K562 (cell line): ENCODE measurements around the gene CRIP1. TPM values are rescaled to one million over a fixed set of nuclear protein-coding genes. Genes with fewer than 3 reads are reported as not detected.
A peak's percentile ranks its signal among the peaks of the same experiment; 100 is the strongest.

ENCODE experiments used
- BCOR ChIP-seq: fragments of 450-650 bp; IDR thresholded peaks from 2 replicates; pipeline ENCODE4 v1.6.1; 2016
- DMBX1 ChIP-seq: fragments of 250-450 bp; sonication (Bioruptor Pico); IDR thresholded peaks from 2 replicates; pipeline ENCODE4 v1.8.0; 2022; ENCODE audit warnings: inconsistent platforms, mild to moderate bottlenecking, moderate library complexity, borderline replicate concordance
- ETV1 ChIP-seq: fragments of 450-650 bp; conservative IDR thresholded peaks from 2 replicates; pipeline ENCODE4 v1.6.1; 2016; ENCODE audit warnings: missing genetic modification characterization, control low read depth, low read depth, missing compliant biosample characterization
- GATA2 ChIP-seq: sonication (generic); formaldehyde crosslinking; IDR thresholded peaks from 2 replicates; pipeline ENCODE4 v1.4.0; 2020; ENCODE audit warnings: mild to moderate bottlenecking, missing genetic modification reagents
- HEY1 ChIP-seq: fragments of 250-450 bp; sonication (Bioruptor Pico); IDR thresholded peaks from 2 replicates; pipeline ENCODE4 v1.5.0; 2020; ENCODE audit warnings: mild to moderate bottlenecking, moderate library complexity, borderline replicate concordance
- HMG20A ChIP-seq: fragments of 450-650 bp; formaldehyde crosslinking; conservative IDR thresholded peaks from 2 replicates; pipeline ENCODE4 v1.4.0; 2020; ENCODE audit warnings: mild to moderate bottlenecking, mixed read lengths
- KLF10 ChIP-seq: fragments of 250-450 bp; sonication (Bioruptor Pico); IDR thresholded peaks from 2 replicates; pipeline ENCODE4 v1.6.1; 2021; ENCODE audit warnings: matching md5 sums
- NONO ChIP-seq, 2 experiments: fragments of 200-400 bp in 1 of 2; fragments of 450-650 bp in 1 of 2; formaldehyde crosslinking in 1 of 2; IDR thresholded peaks; 2 replicates each; pipeline ENCODE4 v1.6.1; 2017; ENCODE audit warnings: low read depth in 2 of 2, mild to moderate bottlenecking in 2 of 2, moderate library complexity in 2 of 2, low read length in 1 of 2
- NR4A1 ChIP-seq, 2 experiments: fragments of 250-450 bp in 1 of 2; fragments of 450-650 bp in 1 of 2; sonication (Bioruptor Pico) in 1 of 2; IDR thresholded peaks; 2 replicates each; pipeline versions ENCODE4 v1.4.0 to v1.6.1; 2016 to 2020; ENCODE audit warnings: mild to moderate bottlenecking in 2 of 2, missing compliant biosample characterization in 1 of 2, missing genetic modification characterization in 1 of 2, moderate library complexity in 1 of 2
- OTX1 ChIP-seq: fragments of 450-650 bp; formaldehyde crosslinking; IDR thresholded peaks from 2 replicates; pipeline ENCODE4 v1.4.0; 2022; ENCODE audit warnings: mild to moderate bottlenecking
- RFX5 ChIP-seq: IDR thresholded peaks from 2 replicates; pipeline ENCODE4 v1.6.1; 2011; ENCODE audit warnings: low read depth, mild to moderate bottlenecking, improper control_type of control experiment, low read length
- SAP30 ChIP-seq: fragments of 200-600 bp; sonication (generic); IDR thresholded peaks from 2 replicates; pipeline ENCODE4 v1.6.1; 2012; ENCODE audit warnings: borderline replicate concordance, low read depth, mild to moderate bottlenecking, moderate library complexity, low read length, control low read depth, inconsistent platforms; ENCODE audit not compliant: insufficient read depth, poor library complexity, severe bottlenecking
- SIN3B ChIP-seq: fragments of 450-650 bp; IDR thresholded peaks from 2 replicates; pipeline ENCODE4 v1.6.1; 2017; ENCODE audit warnings: low read depth, mild to moderate bottlenecking, moderate library complexity
- SIX5 ChIP-seq, 2 experiments: IDR thresholded peaks; 2 replicates each; pipeline ENCODE4 v1.6.1; 2011; ENCODE audit warnings: low read length in 2 of 2, borderline replicate concordance in 1 of 2, low read depth in 1 of 2, mild to moderate bottlenecking in 1 of 2, moderate library complexity in 1 of 2; ENCODE audit not compliant: insufficient read depth in 1 of 2
- SMARCE1 ChIP-seq: fragments of 450-650 bp; IDR thresholded peaks from 2 replicates; pipeline ENCODE4 v1.7.1; 2016; ENCODE audit warnings: mild to moderate bottlenecking
- SUPT5H ChIP-seq: fragments of 450-650 bp; IDR thresholded peaks from 2 replicates; pipeline ENCODE4 v1.6.1; 2016
- TRIM28 ChIP-seq: fragments of 450-650 bp; IDR thresholded peaks from 2 replicates; pipeline ENCODE4 v1.6.1; 2017
- ZNF212 ChIP-seq: fragments of 450-650 bp; formaldehyde crosslinking; IDR thresholded peaks from 2 replicates; pipeline ENCODE4 v1.4.0; 2020; ENCODE audit warnings: mild to moderate bottlenecking
- ZNF253 ChIP-seq: fragments of 250-450 bp; sonication (Bioruptor Pico); conservative IDR thresholded peaks from 2 replicates; pipeline ENCODE4 v1.6.1; 2021; ENCODE audit warnings: mild to moderate bottlenecking
- ZNF780A ChIP-seq: fragments of 250-450 bp; sonication (Bioruptor Pico); IDR thresholded peaks from 2 replicates; pipeline ENCODE4 v1.5.0; 2021; ENCODE audit warnings: mild to moderate bottlenecking
- ZNF785 ChIP-seq: fragments of 250-450 bp; sonication (Bioruptor Pico); IDR thresholded peaks from 2 replicates; pipeline ENCODE4 v1.4.0; 2020; ENCODE audit warnings: mild to moderate bottlenecking
- polyA plus RNA-seq, 8 experiments: library from polyadenylated mRNA; depleted of rRNA in 4 of 8; stranded (reverse) in 5 of 8; unstranded in 3 of 8; fragments of >200 nt; fragmentation: Nextera tagmentation in 2 of 8; fragmentation: Illumina TruSeq in 1 of 8; extraction: Ambion mirVana in 2 of 8; extraction: Trizol in 1 of 8; gene quantifications; 2 replicates each; pipeline versions ENCODE4 v1.2.1 to v1.2.3, GENCODE V29; 2011 to 2014; ENCODE audit warnings: inconsistent platforms in 1 of 8, missing spikeins in 1 of 8
- total RNA-seq, 7 experiments: library from RNA; depleted of rRNA in 6 of 7; stranded (reverse); fragments of >200 nt in 6 of 7; fragmentation: Illumina TruSeq in 2 of 7; extraction: Trizol in 2 of 7; gene quantifications; 2 replicates each; pipeline versions ENCODE4 v1.2.1 to v1.2.3, GENCODE V29; 2011 to 2021; ENCODE audit warnings: low replicate concordance in 1 of 7
- TF ChIP-seq, protein P1 (sequence below), 2 experiments: fragments of 450-650 bp in 1 of 2; sonication (generic) in 1 of 2; formaldehyde crosslinking; conservative IDR thresholded peaks; 2 replicates each; pipeline versions ENCODE4 v1.4.0 to v1.8.1; 2020 to 2022; ENCODE audit warnings: mild to moderate bottlenecking in 1 of 2, missing genetic modification reagents in 1 of 2
- TF ChIP-seq, protein P2 (sequence below): sonication (generic); formaldehyde crosslinking; IDR thresholded peaks from 2 replicates; pipeline ENCODE4 v1.8.1; 2022; ENCODE audit warnings: missing genetic modification reagents
- TF ChIP-seq, protein P3 (sequence below): sonication (generic); formaldehyde crosslinking; IDR thresholded peaks from 2 replicates; pipeline ENCODE4 v1.9.0; 2022; ENCODE audit warnings: mild to moderate bottlenecking, missing genetic modification reagents
- TF ChIP-seq, protein P4 (sequence below), 2 experiments: fragments of 450-650 bp; IDR thresholded peaks; 2 replicates each; pipeline ENCODE4 v1.6.1; 2016

CRIP1 gene
- total and polyA plus RNA-seq, 9 of the 15 experiments (the other 6 are each of a cell fraction or from before 2014, with no cell fraction given), result 0.11 to 0.58 (median 0.14) TPM; not detected in 6

DNA sequence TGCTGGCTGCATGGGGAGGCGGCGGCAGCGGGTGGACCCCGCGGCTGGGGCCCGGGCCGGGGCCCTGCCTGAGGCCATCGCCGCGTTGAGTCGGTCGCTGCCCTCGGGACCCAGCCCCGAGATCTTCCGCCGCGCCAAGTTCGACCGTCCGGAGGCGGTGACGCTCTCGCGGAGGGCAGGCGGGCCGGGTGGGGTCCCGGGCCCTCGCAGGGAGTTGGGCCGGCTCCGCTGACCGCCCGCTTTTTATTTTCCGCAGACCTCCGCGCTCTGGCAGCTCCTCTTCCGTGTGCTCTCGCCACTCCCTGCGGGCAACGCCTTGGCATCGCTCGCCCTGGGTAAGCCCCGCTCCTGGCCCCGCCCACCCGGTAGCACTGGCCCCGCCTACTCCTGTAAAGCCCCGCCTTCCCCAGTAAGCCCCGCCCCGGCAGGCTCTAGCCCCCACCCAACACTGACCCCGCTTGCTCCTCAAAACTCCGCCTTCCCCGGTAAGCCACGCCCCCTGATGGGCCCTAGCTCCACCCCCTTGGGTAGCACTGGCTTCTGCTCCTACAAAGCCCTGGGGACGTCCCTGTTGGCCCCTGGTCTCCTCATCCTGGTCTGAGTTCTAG, 4.8 kb downstream of the CRIP1 start (continued):
- TF ChIP-seq, protein P1, sequence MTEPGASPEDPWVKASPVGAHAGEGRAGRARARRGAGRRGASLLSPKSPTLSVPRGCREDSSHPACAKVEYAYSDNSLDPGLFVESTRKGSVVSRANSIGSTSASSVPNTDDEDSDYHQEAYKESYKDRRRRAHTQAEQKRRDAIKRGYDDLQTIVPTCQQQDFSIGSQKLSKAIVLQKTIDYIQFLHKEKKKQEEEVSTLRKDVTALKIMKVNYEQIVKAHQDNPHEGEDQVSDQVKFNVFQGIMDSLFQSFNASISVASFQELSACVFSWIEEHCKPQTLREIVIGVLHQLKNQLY (CRISPR knock-in tag; conservative IDR thresholded peaks at IDR 0.05), result no peak
- TF ChIP-seq SIN3B (peak; percentile 85), SUPT5H (peak; percentile 43; the same call in 1 of the 2 replicates), OTX1 (CRISPR knock-in tag) (no peak), SAP30 (peak; percentile 97), DMBX1 (CRISPR knock-in tag) (no peak), TRIM28 (no peak), SMARCE1 (no peak), NONO (IDR thresholded peaks at IDR 0.05; ENCODE audit: low read depth in 2 of 2, low read length in 1 of 2) (peak; percentile 32 to 76; a peak in 1 of 4 replicates), HEY1 (CRISPR knock-in tag) (no peak), BCOR (no peak), KLF10 (CRISPR knock-in tag) (no peak), ETV1 (tag) (no peak), ZNF785 (CRISPR knock-in tag) (no peak), ZNF212 (no peak), NR4A1 (CRISPR knock-in tag; IDR thresholded peaks at IDR 0.05) (0 out of 2 replicates have a peak, but pooled peaks have one; percentile 64), NR4A1 (tag; IDR thresholded peaks at IDR 0.05) (no peak), SIX5 (IDR thresholded peaks at IDR 0.05; ENCODE audit: borderline replicate concordance in 1 of 2, insufficient read depth in 1 of 2, low read depth in 1 of 2, low read length in 2 of 2) (no peak), RFX5 (no peak), GATA2 (CRISPR knock-in tag) (no peak), ZNF780A (CRISPR knock-in tag) (no peak), HMG20A (no peak), ZNF253 (CRISPR knock-in tag) (no peak)
- TF ChIP-seq, protein P2, sequence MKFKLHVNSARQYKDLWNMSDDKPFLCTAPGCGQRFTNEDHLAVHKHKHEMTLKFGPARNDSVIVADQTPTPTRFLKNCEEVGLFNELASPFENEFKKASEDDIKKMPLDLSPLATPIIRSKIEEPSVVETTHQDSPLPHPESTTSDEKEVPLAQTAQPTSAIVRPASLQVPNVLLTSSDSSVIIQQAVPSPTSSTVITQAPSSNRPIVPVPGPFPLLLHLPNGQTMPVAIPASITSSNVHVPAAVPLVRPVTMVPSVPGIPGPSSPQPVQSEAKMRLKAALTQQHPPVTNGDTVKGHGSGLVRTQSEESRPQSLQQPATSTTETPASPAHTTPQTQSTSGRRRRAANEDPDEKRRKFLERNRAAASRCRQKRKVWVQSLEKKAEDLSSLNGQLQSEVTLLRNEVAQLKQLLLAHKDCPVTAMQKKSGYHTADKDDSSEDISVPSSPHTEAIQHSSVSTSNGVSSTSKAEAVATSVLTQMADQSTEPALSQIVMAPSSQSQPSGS (CRISPR knock-in tag), result no peak
- TF ChIP-seq, protein P3, sequence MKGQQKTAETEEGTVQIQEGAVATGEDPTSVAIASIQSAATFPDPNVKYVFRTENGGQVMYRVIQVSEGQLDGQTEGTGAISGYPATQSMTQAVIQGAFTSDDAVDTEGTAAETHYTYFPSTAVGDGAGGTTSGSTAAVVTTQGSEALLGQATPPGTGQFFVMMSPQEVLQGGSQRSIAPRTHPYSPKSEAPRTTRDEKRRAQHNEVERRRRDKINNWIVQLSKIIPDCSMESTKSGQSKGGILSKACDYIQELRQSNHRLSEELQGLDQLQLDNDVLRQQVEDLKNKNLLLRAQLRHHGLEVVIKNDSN (CRISPR knock-in tag), result no peak
- TF ChIP-seq, protein P4, sequence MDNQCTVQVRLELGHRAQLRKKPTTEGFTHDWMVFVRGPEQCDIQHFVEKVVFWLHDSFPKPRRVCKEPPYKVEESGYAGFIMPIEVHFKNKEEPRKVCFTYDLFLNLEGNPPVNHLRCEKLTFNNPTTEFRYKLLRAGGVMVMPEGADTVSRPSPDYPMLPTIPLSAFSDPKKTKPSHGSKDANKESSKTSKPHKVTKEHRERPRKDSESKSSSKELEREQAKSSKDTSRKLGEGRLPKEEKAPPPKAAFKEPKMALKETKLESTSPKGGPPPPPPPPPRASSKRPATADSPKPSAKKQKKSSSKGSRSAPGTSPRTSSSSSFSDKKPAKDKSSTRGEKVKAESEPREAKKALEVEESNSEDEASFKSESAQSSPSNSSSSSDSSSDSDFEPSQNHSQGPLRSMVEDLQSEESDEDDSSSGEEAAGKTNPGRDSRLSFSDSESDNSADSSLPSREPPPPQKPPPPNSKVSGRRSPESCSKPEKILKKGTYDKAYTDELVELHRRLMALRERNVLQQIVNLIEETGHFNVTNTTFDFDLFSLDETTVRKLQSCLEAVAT (IDR thresholded peaks at IDR 0.05), result no peak
